Parathyroid adenoma (tissue), 2 donors: ENCODE measurements around the gene PIM2.

Experiments used
- H2AFZ ChIP-seq: fragments of 300-600 bp; sonication (generic); one replicate; pipeline ENCODE4 v1.7.0; 2017; ENCODE audit warnings: antibody characterized with exemption, mild to moderate bottlenecking
- H3K27ac ChIP-seq: fragments of 300-600 bp; sonication (generic); one replicate; pipeline ENCODE4 v1.7.0; 2017
- H3K27me3 ChIP-seq: fragments of 300-600 bp; sonication (generic); one replicate; pipeline ENCODE4 v1.7.0; 2017; ENCODE audit warnings: low read length; ENCODE audit not compliant: control insufficient read depth, insufficient read depth
- H3K36me3 ChIP-seq: fragments of 300-600 bp; sonication (generic); one replicate; pipeline ENCODE4 v1.7.0; 2017; ENCODE audit warnings: low read length; ENCODE audit not compliant: control insufficient read depth, insufficient read depth
- H3K4me1 ChIP-seq: fragments of 300-600 bp; sonication (generic); one replicate; pipeline ENCODE4 v1.7.0; 2017; ENCODE audit warnings: control low read depth
- H3K4me2 ChIP-seq: fragments of 300-600 bp; sonication (generic); one replicate; pipeline ENCODE4 v1.7.0; 2017; ENCODE audit warnings: low read length
- H3K4me3 ChIP-seq: fragments of 300-600 bp; sonication (generic); one replicate; pipeline ENCODE4 v1.7.0; 2017; ENCODE audit warnings: low read depth, low read length
- H3K79me2 ChIP-seq: fragments of 300-600 bp; sonication (generic); one replicate; pipeline ENCODE4 v1.7.0; 2017; ENCODE audit warnings: control low read depth
- H3K9ac ChIP-seq: fragments of 300-600 bp; sonication (generic); one replicate; pipeline ENCODE4 v1.7.0; 2017; ENCODE audit warnings: mild to moderate bottlenecking
- H3K9me3 ChIP-seq: fragments of 300-600 bp; sonication (generic); one replicate; pipeline ENCODE4 v1.7.0; 2017; ENCODE audit warnings: low read length; ENCODE audit not compliant: control insufficient read depth
- TF ChIP-seq, protein P1 (sequence below): fragments of 300-600 bp; sonication (generic); IDR thresholded peaks from one replicate; pipeline ENCODE4 v1.7.0; 2017; ENCODE audit warnings: antibody characterized with exemption, mild to moderate bottlenecking
- donor health status: primary hyperparathyroidism.

PIM2 gene

DNA sequence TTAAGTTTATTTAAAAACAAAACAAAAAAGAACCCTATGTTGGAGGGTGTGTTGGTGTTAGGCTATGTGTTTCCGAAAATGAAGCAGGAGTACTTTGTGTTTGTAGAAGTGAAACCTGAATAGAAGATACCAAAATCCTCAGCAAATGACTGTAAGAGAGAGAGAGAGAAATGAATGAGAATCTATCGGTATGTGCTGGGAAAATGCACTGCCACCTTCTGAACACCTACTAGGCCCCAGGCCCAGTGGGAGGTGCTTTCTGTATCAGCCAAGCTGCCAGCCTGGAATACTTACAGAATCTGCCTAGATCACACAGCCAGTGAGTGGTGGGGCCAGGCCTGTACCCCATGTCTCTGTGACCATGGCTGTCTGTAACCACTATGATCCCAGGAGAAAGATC is 14.9 kb upstream of the PIM2 start:
- H3K79me2 ChIP-seq: no peaks in the 10 kb centered on the region

DNA sequence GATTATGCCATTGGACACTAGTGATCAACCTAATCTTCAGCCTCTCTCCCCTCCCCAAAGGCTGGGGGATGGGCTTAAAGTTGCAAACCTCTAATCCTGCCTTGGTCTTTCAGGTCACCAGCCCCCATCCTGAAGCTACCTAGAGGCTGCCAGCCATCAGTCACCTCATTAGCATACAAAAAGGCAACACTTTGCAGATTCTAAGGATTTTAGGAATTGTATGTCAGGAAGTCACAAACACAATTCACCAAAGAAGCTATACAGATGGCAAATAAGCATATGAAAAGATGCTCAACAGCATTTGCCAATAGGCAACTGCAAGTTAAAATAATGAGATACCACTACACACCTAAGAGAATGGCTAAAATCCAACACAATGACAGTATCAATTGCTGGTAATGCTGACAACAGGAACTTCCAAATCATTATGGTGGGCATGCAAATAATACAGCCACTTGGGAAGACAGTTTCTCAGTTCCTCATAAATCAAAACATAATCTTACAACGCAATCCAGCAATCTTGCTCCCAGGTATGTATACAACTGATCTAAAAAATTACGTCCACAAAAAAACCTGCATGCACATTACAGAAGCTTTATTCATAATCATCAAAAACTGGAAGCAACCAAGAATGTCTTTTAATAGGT is 9.0 kb upstream of the PIM2 start:
- Histone ChIP-seq H3K27me3 (no peaks in the 10 kb centered on the region), H3K27ac (no peak overlapping the region), H2AFZ (no peak overlapping the region), H3K4me3 (no peak overlapping the region), H3K9me3 (no peaks in the 10 kb centered on the region), H3K9ac (no peak overlapping the region), H3K36me3 (no peaks in the 10 kb centered on the region), H3K79me2 (no peaks in the 10 kb centered on the region), H3K4me1 (no peaks in the 10 kb centered on the region), H3K4me2 (no peak overlapping the region)
- TF ChIP-seq, protein P1, sequence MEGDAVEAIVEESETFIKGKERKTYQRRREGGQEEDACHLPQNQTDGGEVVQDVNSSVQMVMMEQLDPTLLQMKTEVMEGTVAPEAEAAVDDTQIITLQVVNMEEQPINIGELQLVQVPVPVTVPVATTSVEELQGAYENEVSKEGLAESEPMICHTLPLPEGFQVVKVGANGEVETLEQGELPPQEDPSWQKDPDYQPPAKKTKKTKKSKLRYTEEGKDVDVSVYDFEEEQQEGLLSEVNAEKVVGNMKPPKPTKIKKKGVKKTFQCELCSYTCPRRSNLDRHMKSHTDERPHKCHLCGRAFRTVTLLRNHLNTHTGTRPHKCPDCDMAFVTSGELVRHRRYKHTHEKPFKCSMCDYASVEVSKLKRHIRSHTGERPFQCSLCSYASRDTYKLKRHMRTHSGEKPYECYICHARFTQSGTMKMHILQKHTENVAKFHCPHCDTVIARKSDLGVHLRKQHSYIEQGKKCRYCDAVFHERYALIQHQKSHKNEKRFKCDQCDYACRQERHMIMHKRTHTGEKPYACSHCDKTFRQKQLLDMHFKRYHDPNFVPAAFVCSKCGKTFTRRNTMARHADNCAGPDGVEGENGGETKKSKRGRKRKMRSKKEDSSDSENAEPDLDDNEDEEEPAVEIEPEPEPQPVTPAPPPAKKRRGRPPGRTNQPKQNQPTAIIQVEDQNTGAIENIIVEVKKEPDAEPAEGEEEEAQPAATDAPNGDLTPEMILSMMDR: no peak

More for the DNA sequence above, 14.9 kb upstream of the PIM2 start:
- Histone ChIP-seq H3K9ac (no peak overlapping the region), H3K27ac (no peak overlapping the region), H3K4me1 (no peaks in the 10 kb centered on the region), H3K4me3 (no peak overlapping the region), H2AFZ (no peak overlapping the region), H3K36me3 (no peaks in the 10 kb centered on the region), H3K27me3 (no peaks in the 10 kb centered on the region), H3K4me2 (no peak overlapping the region), H3K9me3 (no peaks in the 10 kb centered on the region)
- TF ChIP-seq, protein P1: no peak

DNA sequence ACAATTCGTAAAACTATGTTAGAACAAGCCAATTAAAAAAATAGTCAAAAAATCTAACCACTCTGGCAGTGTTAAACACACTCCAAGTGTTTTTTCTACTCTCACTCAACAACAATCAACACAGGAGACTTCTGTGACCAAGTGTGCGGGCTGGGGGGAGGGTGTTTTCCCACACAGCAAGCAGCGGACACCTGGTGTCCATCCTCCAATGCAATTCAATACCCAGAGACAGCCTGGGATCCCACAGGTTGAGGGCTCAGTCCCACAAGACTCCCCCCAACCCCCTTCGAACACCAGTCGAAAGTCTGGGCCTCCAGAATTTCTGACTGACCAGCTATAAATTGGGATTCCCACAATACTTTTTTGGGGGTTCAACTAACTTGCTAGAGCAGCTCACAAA is 8.3 kb upstream of the PIM2 start:
- no peaks in the 10 kb centered on the region for H3K9me3 ChIP-seq
- no peaks in the 10 kb centered on the region for H3K27me3 ChIP-seq
- TF ChIP-seq, protein P1: no peak
- no peak overlapping the region for H2AFZ ChIP-seq
- no peaks in the 10 kb centered on the region for H3K79me2 ChIP-seq
- H3K4me1 ChIP-seq: no peaks in the 10 kb centered on the region
- no peak overlapping the region for H3K9ac ChIP-seq
- H3K36me3 ChIP-seq: no peaks in the 10 kb centered on the region
- no peak overlapping the region for H3K4me3 ChIP-seq
- H3K27ac ChIP-seq: no peak overlapping the region
- no peak overlapping the region for H3K4me2 ChIP-seq

DNA sequence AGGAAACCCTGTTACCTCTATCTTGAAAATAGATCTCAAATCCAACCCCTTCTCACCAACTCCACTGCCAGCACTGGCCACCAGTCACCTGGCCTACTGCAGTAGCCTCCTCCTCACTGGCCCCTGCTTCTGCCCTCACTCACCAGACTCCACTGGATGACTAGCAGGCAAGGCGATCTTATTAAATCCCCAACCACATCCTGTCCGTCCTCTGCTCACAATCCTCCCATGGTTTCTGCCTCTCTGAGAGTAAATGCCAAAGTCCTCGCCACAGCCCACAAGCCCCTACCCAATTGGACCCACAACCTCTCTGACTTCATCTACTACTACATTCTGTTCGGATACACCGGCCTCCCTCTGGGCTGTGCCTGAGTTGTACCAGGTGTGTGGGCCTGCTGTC is 5.4 kb upstream of the PIM2 start:
- Histone ChIP-seq H3K27me3 (no peaks in the 10 kb centered on the region), H3K27ac (no peak overlapping the region), H3K4me1 (peaks cover 3% of the 10 kb centered on the region), H3K4me3 (no peak overlapping the region), H3K4me2 (no peak overlapping the region), H2AFZ (no peak overlapping the region), H3K9ac (no peak overlapping the region), H3K79me2 (no peaks in the 10 kb centered on the region), H3K9me3 (no peaks in the 10 kb centered on the region), H3K36me3 (no peaks in the 10 kb centered on the region)
- TF ChIP-seq, protein P1: no peak

DNA sequence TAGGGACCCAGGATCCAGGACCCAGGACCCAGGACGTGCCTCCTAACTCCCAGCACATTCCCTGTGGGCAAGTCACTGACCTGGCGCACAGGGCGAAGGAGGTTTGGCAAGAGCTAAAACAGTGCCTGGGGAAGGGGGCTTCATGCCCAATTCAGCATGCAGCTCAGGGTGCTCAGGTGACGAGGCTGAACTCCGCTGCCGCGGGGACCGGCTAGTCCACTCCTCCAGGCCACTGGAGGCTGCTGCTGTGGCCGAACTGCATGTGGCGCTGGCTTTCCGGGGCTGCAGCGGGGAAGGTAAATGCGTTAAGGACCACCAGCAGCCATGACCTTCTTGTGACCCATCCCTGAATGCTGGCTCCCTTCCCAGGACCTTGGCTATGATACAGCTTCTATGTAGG is 4.9 kb upstream of the PIM2 start:
- Histone ChIP-seq H3K79me2 (no peaks in the 10 kb centered on the region), H3K36me3 (no peaks in the 10 kb centered on the region), H3K27ac (no peak overlapping the region), H3K4me1 (peaks cover 3% of the 10 kb centered on the region), H3K27me3 (no peaks in the 10 kb centered on the region), H3K4me3 (no peak overlapping the region), H3K9me3 (no peaks in the 10 kb centered on the region), H3K9ac (no peak overlapping the region), H3K4me2 (no peak overlapping the region), H2AFZ (no peak overlapping the region)
- TF ChIP-seq, protein P1: no peak
